Loucy (cell line): ENCODE data around the gene CACUL1.

Source experiments
- H2AFZ ChIP-seq: fragments of 200-600 bp; sonication (generic); 2 replicates; pipeline ENCODE4 v1.6.0; 2016; ENCODE audit warnings: antibody characterized with exemption, mild to moderate bottlenecking, low read length, moderate library complexity
- H3F3A ChIP-seq: fragments of 200-600 bp; 2 replicates; pipeline ENCODE4 v1.6.0; 2016; ENCODE audit warnings: antibody characterized with exemption, low read depth, mild to moderate bottlenecking
- H3K27me3 ChIP-seq: fragments of 200-600 bp; sonication (generic); 2 replicates; pipeline ENCODE4 v1.6.1; 2014; ENCODE audit warnings: low read length, mild to moderate bottlenecking; ENCODE audit not compliant: insufficient read depth, poor library complexity, severe bottlenecking
- H3K36me3 ChIP-seq: fragments of 200-600 bp; sonication (generic); 2 replicates; pipeline ENCODE4 v1.6.1; 2016; ENCODE audit warnings: low read length; ENCODE audit not compliant: insufficient read depth
- H3K4me1 ChIP-seq: fragments of 200-600 bp; sonication (generic); 2 replicates; pipeline ENCODE4 v1.5.1; 2014; ENCODE audit warnings: low read length, mild to moderate bottlenecking; ENCODE audit not compliant: insufficient read depth, poor library complexity, severe bottlenecking
- H3K4me2 ChIP-seq: fragments of 200-600 bp; sonication (generic); 2 replicates; pipeline ENCODE4 v1.6.0; 2014; ENCODE audit warnings: antibody characterized with exemption, low read length, low read depth, mild to moderate bottlenecking; ENCODE audit not compliant: poor library complexity, severe bottlenecking
- H3K4me3 ChIP-seq: fragments of 200-600 bp; sonication (generic); 2 replicates; pipeline ENCODE4 v1.5.1; 2014; ENCODE audit warnings: low read length, mild to moderate bottlenecking, mixed read lengths; ENCODE audit not compliant: poor library complexity, severe bottlenecking
- H3K79me2 ChIP-seq: fragments of 200-600 bp; sonication (generic); 2 replicates; pipeline ENCODE4 v1.6.1; 2014; ENCODE audit warnings: low read length; ENCODE audit not compliant: insufficient read depth
- H3K9ac ChIP-seq: fragments of 200-600 bp; sonication (generic); 2 replicates; pipeline ENCODE4 v1.6.0; 2014; ENCODE audit warnings: mild to moderate bottlenecking, low read depth, low read length, moderate library complexity; ENCODE audit not compliant: poor library complexity, severe bottlenecking
- H3K9me2 ChIP-seq: fragments of 200-600 bp; sonication (generic); replicated peaks from 2 replicates; pipeline ENCODE4 v1.6.1; 2016; ENCODE audit warnings: low read depth, low read length, mixed read lengths
- H3K9me3 ChIP-seq: fragments of 200-600 bp; sonication (generic); 2 replicates; pipeline ENCODE4 v1.6.1; 2014; ENCODE audit warnings: mild to moderate bottlenecking, antibody characterized with exemption, low read length, low read depth; ENCODE audit not compliant: insufficient read depth
- H4K20me1 ChIP-seq: fragments of 200-600 bp; sonication (generic); 2 replicates; pipeline ENCODE4 v1.6.0; 2014; ENCODE audit warnings: antibody characterized with exemption, low read length, mild to moderate bottlenecking; ENCODE audit not compliant: insufficient read depth, poor library complexity, severe bottlenecking
- CTCF ChIP-seq: fragments of 200-600 bp; sonication (generic); conservative IDR thresholded peaks from 2 replicates; pipeline ENCODE4 v1.5.1; 2014; ENCODE audit warnings: mild to moderate bottlenecking, antibody characterized with exemption, low read length
- EZH2phosphoT487 ChIP-seq: fragments of 200-600 bp; IDR thresholded peaks from 2 replicates; pipeline ENCODE4 v1.6.1; 2018; ENCODE audit warnings: antibody characterized with exemption, mild to moderate bottlenecking, moderate library complexity, borderline replicate concordance

CACUL1 gene

GRCh38 chr10:118712080-118712479 lies 42.7 kb downstream of the CACUL1 start:
- H3F3A ChIP-seq = no peaks in the 10 kb centered on the region
- peaks cover 14% of the 10 kb centered on the region for H4K20me1 ChIP-seq
- peaks cover 20% of the 10 kb centered on the region for H3K4me1 ChIP-seq
- H3K79me2 ChIP-seq = peaks cover 26% of the 10 kb centered on the region
- no peaks in the 10 kb centered on the region for H3K27me3 ChIP-seq
- H3K4me3 ChIP-seq = no peak overlapping the region
- no peaks in the 10 kb centered on the region for H3K9me2 ChIP-seq
- no peak overlapping the region for H3K9ac ChIP-seq
- TF ChIP-seq EZH2phosphoT487 (no peak), CTCF (no peak)
- H2AFZ ChIP-seq = no peak overlapping the region
- no peak overlapping the region for H3K4me2 ChIP-seq
- no peaks in the 10 kb centered on the region for H3K9me3 ChIP-seq
- no peaks in the 10 kb centered on the region; the same call in 1 of the 2 replicates for H3K36me3 ChIP-seq

- H3K27me3 ChIP-seq = no peaks in the 10 kb centered on the region
- no peak overlapping the region for H2AFZ ChIP-seq
- peak overlapping the region; percentile 58 for H3K4me2 ChIP-seq
- H3K9me2 ChIP-seq = no peaks in the 10 kb centered on the region
- peak overlapping the region; percentile 32 for H3K4me3 ChIP-seq
- no peaks in the 10 kb centered on the region for H3F3A ChIP-seq
- H3K9me3 ChIP-seq = no peaks in the 10 kb centered on the region
- H3K36me3 ChIP-seq = peaks cover 14% of the 10 kb centered on the region; the same call in 1 of the 2 replicates
- TF ChIP-seq CTCF (no peak), EZH2phosphoT487 (no peak)
- peaks cover 20% of the 10 kb centered on the region for H3K4me1 ChIP-seq
- H4K20me1 ChIP-seq = peaks cover 10% of the 10 kb centered on the region
- H3K9ac ChIP-seq = no peak overlapping the region
- H3K79me2 ChIP-seq = peaks cover 23% of the 10 kb centered on the region
These were observed 44.3 kb downstream of the CACUL1 start for GRCh38 chr10:118710487-118710886.

- Histone ChIP-seq H3K27me3 (no peaks in the 10 kb centered on the region), H2AFZ (no peak overlapping the region), H4K20me1 (peaks cover 10% of the 10 kb centered on the region), H3K4me1 (peaks cover 20% of the 10 kb centered on the region), H3F3A (no peaks in the 10 kb centered on the region), H3K9me2 (no peaks in the 10 kb centered on the region), H3K36me3 (peaks cover 22% of the 10 kb centered on the region), H3K79me2 (peaks cover 30% of the 10 kb centered on the region), H3K4me3 (no peak overlapping the region), H3K9ac (no peak overlapping the region), H3K4me2 (no peak overlapping the region), H3K9me3 (no peaks in the 10 kb centered on the region)
- no peak for TF ChIP-seq EZH2phosphoT487
- TF ChIP-seq CTCF = no peak
These were observed 46.2 kb downstream of the CACUL1 start for GRCh38 chr10:118708571-118708970.
